ENCODE results near the gene DIAPH2.
A peak's percentile ranks its signal among the peaks of the same experiment; 100 is the strongest.

DIAPH2 gene

GRCh38 chrX:97517763-97518162 lies 833.1 kb downstream of the DIAPH2 start:
- no peak for DNase-seq

DNA sequence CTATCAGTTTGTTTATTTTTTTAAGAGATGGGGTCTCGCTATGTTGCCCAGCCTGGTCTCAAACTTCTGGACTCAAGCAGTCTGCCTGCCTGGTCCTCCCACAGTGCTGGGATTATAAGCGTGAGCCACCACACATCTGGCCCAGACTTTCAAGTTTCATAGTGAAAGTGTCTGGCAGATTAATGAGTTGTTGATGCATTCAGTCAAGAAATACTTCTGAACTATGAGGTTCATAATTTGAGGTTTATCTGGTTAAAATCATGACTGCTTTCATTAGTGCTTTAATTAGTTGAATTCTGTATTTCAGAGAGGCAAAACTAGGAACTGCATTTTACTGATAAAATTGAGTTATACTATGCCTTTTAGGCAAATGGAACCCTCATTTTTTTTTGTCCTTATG lies 837.7 kb downstream of the DIAPH2 start:
- no peak for DNase-seq

DNA sequence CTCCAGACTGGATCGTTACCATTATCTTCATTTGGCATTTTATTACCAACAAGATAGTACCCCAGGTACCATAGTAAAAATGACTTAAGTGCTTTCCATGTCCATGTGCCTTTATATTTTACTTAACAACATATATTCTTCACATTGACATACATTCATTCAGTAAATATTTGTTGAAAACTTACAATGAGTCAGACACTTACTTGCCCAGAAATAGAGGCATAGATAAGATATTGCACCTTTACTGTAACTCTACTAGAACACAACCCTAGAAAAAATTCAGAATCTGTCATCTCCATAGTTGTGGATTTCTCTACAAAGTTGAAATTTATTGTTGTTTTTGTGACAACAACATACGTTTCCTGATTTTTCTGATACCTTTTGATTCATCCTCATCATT lies 839.7 kb downstream of the DIAPH2 start:
- no peak for DNase-seq

DNA sequence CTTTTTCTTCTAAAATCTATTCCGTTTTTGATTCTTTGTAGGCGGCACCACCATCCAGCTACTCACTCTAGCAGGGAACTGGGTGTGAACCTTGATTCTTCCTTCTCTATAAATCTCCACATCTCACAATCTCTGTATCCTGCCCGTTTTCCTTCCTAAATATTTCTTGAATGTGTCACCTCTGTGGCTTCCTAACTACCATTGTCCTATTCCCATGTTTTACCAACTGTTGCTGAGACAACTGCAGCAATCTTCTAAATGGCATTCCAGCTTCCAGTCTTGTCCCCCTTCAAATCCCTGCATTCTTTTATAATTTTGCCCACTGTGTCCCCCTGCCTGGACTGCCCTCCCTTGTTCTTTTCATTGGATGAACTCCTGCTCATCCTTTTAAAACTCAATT lies 840.4 kb downstream of the DIAPH2 start:
- no peak for DNase-seq

GRCh38 chrX:97525981-97526380 lies 841.3 kb downstream of the DIAPH2 start:
- no peak for DNase-seq

DNA sequence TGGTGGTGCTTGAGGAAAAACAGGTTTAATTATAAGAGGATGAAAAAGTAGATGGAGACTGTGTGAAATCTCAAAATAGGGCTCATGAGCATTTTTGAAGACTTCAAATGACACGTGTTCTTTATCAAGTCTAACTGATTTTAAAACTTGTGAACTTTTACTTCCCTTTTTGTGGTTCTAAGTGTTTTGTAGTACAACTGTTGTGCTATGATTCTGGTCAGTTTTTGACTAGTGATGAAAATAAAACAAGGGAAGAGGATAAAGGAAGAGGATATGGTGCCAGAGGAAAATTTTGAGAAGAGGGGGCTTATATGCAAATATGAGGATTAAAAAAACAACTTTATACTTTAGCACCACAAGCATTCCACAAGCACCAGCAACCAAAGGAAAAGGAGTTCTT lies 843.1 kb downstream of the DIAPH2 start:
- no peak for DNase-seq

GRCh38 chrX:97529536-97530200 lies 845.0 kb downstream of the DIAPH2 start:
- DNase-seq, result no peak

GRCh38 chrX:97531825-97532224 lies 847.2 kb downstream of the DIAPH2 start:
- no peak for DNase-seq

GRCh38 chrX:97538745-97539144 lies 854.1 kb downstream of the DIAPH2 start:
- DNase-seq, result no peak

- DNase-seq, result no peak
Observed at GRCh38 chrX:97539970-97540519, 855.4 kb downstream of the DIAPH2 start.

GRCh38 chrX:97547877-97548578 lies 863.4 kb downstream of the DIAPH2 start:
- DNase-seq, result no peak

DNA sequence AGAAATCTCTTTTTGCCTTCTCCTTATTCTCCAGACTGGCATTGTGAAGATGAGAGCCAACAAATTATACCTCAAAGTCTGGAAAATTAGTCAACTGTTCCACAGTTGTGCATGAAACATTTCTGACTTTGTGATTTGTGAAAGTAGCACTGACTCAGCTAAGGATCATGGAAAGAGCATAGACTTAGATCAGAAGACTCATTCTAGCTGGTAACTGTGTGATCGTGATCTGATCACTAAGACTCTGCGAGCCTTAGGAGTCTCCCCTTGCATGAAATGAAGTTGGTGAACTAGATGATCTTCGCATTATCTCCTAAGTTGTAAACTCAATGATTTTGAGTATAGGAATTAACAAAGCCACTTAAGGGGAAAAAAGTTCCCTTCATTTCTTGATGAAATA lies 867.2 kb downstream of the DIAPH2 start:
- no peak for DNase-seq

DNA sequence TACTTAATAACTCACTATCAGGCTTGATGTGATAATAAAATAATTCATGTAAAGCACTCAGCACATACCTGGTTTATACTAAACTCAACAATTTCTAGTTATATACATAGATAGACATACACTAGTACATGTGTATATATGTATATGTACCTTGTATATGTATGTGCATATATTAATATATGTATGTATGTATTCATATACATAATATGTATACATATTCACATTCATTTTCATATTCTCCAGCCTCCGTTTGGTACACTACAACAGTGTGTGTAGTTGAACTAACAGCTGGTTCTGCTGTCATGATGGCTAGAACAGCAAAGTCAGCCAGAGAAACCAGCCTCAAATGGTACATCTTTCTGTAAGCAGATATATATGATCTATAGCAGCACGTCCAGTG lies 869.2 kb downstream of the DIAPH2 start:
- DNase-seq, result no peak

DNA sequence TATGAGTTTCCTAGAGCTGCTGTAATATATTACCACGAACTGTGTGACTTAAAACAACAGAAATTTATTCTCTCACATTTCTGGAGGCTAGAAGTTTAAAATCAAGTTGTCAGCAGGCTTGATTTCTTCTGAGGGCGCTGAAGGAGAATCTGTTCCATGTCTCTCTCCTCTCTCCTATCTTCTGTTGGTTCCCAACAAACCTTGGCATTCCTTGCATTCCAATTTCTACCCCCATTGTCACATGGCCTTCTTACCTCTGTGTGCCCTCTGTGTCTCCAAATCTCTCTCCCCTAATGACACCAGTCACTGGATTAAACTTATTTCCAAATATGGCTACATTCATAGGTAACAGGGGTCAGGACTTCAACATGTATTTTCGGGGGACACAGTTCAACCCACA lies 871.7 kb downstream of the DIAPH2 start:
- no peak for DNase-seq

DNA sequence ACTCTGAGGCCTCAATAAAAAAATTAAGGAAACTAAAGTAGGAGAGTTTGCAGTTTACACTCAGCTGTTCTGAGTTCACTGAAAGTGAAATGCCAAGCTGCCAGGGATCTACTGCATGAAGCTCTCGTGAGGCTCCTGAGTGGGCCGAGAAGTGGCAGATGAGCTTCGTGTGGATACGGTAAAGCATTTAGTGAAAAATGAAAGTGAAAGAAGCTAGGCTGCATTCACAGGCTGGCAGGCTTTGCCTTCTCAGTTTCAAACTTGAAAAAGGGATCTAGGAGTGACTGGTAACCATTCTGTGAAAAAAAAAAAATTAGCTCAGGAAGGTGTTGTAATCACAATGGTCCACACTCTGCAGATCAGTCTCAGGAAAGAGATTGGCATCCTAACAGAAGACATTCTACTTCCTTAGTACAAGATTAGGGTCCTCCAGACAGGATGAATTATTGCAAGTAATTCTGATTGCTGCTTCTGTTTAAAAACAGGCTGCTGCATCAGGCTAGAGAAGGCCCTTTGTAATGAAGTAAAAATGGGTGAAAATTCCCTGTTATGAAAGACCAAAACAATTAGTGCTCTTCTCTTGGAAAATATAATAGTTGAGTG lies 879.0 kb downstream of the DIAPH2 start:
- DNase-seq, result peak; percentile 7

DNA sequence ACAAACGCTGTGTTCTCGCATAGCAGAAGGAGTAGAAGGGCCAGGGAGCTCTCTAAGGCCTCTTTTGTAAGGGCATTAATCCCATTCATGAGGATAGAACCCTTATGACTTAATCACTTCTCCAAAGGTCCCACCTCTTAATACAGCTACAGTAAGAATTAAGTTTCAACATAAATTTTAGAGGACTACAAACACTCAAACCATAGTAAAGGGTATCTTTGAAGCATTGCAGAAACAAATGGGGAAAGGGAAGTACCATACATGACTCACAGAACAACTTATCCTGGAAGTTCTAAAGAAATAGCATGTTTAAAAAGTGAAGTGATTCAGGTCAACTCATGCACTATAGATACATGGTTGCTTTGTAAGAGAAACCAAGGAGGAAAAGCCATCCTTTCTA lies 879.9 kb downstream of the DIAPH2 start:
- DNase-seq, result no peak

DNA sequence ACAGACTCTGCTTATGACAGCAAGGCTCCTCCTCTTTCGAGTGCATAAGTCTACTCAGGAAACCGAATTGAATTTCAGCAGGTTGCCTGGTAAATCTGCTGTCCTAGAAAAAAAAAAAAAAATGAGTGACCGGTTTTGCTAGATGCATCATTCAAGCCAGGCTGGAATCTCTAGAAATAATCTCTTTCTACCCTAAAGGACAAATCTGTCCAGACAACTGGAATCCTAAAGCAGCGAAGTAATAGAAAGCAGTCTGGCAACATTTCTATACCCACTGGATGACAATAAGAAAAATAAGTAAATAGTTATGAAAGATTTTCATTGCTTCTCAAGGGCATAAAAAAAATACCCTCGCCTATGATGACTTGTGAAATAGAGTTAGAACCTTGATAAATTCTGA lies 902.5 kb downstream of the DIAPH2 start:
- no peak for DNase-seq

DNA sequence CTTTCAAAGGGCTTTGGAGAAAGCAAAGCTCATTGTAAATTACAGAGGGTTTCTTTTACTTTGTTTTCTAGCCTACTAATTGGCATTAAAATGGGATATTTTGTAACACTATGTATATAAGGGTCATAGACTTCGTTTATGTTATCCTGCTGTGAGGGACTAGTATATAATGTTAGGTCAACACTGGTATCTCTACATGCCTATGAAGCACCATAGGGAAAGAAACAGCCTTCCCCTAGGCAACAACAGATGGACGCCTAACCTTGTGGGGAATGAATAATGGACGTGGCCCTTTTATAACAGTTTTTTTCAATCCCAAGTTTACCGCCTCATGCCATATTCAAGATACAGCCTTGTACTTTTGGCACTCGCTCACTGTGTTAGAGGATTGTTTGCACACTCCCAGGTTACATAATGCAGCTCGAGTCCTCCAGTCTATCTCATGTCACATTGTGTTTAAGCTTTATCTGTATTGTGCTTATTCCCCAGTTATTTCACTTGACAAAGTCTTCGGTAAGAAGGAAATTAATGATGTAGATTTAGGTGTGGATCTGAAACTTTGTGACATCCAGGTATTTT lies 910.1 kb downstream of the DIAPH2 start:
- no peak for DNase-seq

DNA sequence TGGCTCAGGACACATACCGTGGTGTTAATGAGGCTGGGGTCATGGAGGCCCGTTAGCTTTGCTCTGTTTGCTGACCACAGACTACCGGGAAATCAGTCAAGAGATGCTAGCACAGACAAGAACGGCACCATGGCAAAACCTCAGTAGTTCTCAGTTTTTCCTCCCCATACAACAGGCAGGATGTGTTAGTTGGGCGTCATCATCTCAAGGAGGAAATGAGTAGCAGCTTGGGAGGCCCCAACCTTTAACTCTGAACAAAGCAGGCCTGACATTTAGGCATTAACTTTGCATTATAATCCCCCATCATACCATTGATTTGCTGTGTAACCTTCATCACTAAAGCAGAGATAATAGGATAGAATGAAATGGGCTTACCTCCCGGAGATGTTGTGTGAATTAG lies 913.3 kb downstream of the DIAPH2 start:
- no peak for DNase-seq

GRCh38 chrX:97602465-97603258 lies 918.0 kb downstream of the DIAPH2 start:
- DNase-seq, result no peak

GRCh38 chrX:97605271-97605670 lies 920.6 kb downstream of the DIAPH2 start:
- no peak for DNase-seq

DNA sequence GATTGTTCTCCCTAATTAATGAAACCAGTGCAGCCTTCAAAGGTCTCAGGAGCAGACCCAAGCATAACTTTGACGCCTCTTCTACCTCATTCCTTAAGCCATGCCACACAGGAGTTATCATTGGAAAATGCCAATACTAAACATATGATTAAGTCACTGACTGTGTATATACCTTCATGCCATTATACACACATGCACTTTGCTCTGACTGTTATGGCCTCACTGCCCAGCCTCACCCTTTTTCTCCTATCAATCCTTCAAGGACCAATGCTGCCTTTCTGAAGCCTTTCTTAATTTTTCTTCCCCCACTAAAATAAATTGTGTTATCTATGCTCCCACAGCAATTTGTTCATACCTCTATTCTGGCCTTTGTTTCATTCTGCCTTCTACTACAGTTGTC lies 924.7 kb downstream of the DIAPH2 start:
- DNase-seq, result no peak

GRCh38 chrX:97609938-97610337 lies 925.3 kb downstream of the DIAPH2 start:
- no peak for DNase-seq
